ENCODE data around the gene TUBB2B.

GRCh38 chr6:3230256-3230882, 2.9 kb upstream of the TUBB2B start:
- TF ChIP-seq POLR2A (IDR thresholded peaks at IDR 0.05) (no peak), CTCF (IDR thresholded peaks at IDR 0.05 in 8 of 11, conservative IDR thresholded peaks at IDR 0.05 in 3 of 11) (no peak)

Measured in spleen (tissue), 7 donors.